C4-2B (cell line): ENCODE results near the gene GARIN1A.
A peak's percentile ranks its signal among the peaks of the same experiment; 100 is the strongest.
"Not testable (repeated sequence)": the region's sequence is repeated elsewhere in the genome, so short reads cannot be mapped to it uniquely, and the experiment has no call there.

Source experiments
- H3K27ac ChIP-seq: fragments of 450-650 bp; 2 replicates; pipeline ENCODE4 v1.5.1; 2017
- ZFX ChIP-seq: fragments of 450-650 bp; IDR thresholded peaks from 2 replicates; pipeline ENCODE4 v1.6.1; 2017
- TF ChIP-seq, protein P1 (sequence below): fragments of 450-650 bp; conservative IDR thresholded peaks from 2 replicates; pipeline ENCODE4 v1.5.1; 2017; ENCODE audit warnings: mild to moderate bottlenecking

The GARIN1A gene

GRCh38 chr7:128665057-128665456 lies 7.0 kb upstream of the GARIN1A start:
- no peak for TF ChIP-seq ZFX
- TF ChIP-seq, protein P1, sequence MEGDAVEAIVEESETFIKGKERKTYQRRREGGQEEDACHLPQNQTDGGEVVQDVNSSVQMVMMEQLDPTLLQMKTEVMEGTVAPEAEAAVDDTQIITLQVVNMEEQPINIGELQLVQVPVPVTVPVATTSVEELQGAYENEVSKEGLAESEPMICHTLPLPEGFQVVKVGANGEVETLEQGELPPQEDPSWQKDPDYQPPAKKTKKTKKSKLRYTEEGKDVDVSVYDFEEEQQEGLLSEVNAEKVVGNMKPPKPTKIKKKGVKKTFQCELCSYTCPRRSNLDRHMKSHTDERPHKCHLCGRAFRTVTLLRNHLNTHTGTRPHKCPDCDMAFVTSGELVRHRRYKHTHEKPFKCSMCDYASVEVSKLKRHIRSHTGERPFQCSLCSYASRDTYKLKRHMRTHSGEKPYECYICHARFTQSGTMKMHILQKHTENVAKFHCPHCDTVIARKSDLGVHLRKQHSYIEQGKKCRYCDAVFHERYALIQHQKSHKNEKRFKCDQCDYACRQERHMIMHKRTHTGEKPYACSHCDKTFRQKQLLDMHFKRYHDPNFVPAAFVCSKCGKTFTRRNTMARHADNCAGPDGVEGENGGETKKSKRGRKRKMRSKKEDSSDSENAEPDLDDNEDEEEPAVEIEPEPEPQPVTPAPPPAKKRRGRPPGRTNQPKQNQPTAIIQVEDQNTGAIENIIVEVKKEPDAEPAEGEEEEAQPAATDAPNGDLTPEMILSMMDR, result no peak
- H3K27ac ChIP-seq, result no peak overlapping the region

DNA sequence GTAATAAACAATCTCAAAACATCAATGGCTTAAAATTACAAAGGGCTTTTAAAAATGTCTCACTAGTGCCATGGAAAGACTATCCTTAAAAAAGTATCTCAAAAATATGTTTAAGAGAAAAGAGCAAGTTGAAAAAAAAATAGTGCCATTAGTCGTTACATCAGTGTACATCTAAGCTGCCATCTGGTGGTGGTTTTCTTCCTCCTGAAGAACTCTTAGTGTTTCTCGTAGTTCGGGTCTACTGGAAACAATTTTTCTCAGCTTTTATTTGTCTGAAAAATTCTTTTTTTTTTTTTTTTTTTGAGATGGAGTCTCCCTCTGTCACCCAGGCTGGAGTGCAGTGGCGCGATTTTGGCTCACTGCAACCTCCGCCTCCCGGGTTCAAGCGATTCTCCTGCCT lies 5.9 kb upstream of the GARIN1A start:
- TF ChIP-seq, protein P1, result peak; percentile 49
- TF ChIP-seq ZFX, result no peak
- no peak overlapping the region for H3K27ac ChIP-seq

DNA sequence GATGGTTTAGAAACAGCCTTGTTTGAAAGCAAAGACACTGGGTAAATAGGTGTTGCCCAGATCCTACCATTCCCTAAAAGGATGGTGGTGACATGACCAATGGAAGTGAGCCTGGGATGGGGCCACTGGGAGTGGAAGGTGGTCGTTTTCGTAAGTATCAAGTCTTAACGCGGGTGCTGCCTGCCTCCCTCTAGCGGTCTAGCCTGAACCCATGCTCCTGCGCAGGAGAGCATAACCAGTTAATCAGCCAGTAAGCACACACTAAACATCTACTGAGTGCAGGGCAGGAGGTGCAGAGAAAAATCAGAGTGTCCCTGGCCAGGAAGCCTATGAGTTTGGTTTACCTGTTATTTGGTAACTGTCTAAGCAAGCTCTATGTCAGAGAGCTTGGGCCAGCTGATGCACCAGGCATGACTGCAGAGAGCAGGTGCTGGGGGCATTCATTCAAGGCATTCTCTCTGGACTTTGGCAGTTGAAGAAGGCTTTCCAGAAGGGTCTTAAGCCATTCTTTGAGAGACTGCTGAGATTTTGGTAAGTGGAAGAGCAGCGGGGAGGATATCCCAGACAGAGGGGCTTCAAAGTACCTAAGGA lies 930 bp downstream of the GARIN1A start:
- H3K27ac ChIP-seq, result no peak overlapping the region
- TF ChIP-seq ZFX, result no peak
- TF ChIP-seq, protein P1, result no peak

- TF ChIP-seq ZFX, result no peak
- TF ChIP-seq, protein P1, result no peak
- no peak overlapping the region for H3K27ac ChIP-seq
Measured at GRCh38 chr7:128673571-128673970, 1.5 kb downstream of the GARIN1A start.

DNA sequence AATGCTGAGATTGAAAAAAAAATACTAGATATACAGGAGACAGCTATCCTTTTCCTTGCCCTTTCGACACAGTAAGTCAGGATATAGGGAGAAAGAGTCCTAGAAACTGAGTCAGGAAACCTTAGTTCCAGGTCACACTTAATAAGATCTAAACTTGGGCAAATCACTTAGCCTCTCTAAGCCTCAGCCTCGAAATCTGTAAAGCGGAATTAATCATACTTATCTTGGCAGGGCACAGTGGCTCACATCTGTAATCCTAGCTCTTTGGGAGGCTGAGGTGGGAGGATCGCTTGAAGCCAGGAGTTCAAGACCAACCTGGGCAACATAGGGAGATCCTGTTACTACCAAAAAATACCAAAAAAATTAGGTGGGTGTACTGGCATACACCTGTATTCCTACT lies 4.6 kb downstream of the GARIN1A start:
- no peak for TF ChIP-seq ZFX
- TF ChIP-seq, protein P1, result no peak
- no peak overlapping the region for H3K27ac ChIP-seq

DNA sequence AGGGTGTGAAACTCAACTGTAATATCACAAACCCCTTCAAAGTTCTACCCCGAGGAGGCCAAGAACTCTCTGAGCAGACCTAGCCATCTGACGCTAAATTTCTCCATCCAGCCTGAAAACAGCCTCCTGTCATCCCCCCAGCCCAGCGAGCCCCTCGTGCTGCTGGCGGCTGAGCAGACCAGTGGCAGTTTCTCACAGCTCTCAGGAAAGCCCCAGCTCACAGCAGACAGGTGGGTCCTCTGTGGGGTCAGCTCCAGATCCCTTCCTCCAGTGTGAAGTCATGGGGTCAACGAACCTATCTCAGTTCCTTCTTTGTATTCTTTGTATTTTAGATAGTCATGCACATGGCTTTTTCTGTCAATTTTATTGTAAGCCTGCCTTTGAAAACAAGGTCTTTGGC lies 7.8 kb downstream of the GARIN1A start:
- TF ChIP-seq, protein P1, result no peak
- TF ChIP-seq ZFX, result no peak

DNA sequence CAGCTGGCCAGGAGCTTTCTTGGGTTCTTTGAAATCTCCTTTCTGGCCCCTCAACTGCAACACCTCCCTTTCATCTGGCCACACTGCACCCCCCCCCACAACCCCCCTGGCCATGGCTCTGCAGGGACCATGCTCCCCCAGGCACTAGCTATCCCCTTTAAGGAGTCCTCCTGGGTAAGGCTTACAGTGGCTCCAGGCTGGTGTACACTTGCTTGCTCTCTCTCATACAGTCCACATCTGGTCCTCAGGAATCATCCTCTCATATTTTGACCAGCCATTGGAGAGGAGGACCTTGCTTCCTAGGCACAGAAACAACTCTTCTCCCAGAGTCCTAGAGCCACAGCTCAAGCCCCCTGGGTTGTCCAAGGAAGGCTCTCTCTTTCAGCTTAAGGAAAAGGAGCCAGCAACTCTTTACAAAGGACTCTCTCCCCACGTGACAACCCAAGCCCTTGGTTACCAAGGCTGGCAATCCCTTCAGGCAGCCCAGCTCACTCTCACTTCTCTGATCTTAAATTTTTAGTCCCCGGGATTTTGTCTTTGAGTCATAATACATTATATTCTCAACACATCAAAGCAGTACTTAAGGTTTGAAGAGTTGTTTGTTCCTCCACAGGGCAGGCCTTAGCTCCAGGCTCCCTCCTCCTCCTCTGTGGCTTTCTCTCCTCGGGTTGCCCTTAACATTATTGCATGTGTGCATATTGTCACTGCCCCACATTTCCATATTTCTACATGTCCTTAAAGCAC lies 9.9 kb downstream of the GARIN1A start:
- H3K27ac ChIP-seq, result no peak overlapping the region
- TF ChIP-seq ZFX, result no peak
- TF ChIP-seq, protein P1, result no peak

More for the DNA sequence above, 7.8 kb downstream of the GARIN1A start:
- H3K27ac ChIP-seq, result no peak overlapping the region

DNA sequence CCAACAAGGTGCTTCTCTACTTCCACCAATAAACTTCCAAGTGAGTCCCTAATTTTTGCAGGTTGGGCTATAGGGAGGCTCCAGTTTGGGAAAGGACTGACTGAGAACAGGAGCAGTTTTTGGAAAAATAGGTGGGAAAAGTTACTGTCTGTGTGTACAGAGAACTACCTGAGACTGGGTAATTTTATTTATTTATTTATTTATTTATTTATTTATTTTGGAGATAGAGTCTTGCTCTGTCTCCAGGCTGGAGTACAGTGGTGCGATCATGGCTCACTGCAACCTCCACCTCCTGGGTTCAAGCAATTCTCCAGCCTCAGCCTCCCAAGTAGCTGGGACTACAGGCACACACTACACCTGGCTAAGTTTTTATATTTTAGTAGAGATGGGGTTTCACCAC lies 11.2 kb downstream of the GARIN1A start:
- not testable (repeated sequence) for H3K27ac ChIP-seq

DNA sequence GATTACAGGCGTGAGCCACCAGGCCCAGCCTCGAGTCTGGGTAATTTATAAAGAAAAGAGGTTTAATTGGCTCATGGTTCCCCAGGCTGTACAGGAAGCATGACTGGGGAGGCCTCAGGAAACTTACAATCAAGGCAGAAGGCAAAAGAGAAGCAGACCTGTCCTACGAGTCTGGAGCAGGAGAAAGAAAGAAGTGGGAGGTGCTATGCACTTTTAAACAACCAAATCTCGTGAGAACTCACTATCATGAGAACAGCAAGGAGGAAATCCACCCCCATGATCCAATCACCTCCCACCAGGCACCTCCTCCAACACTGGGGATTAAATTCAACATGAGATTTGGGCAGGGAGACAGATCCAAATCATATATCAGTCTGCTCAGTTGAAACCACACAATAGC lies 11.6 kb downstream of the GARIN1A start:
- H3K27ac ChIP-seq, result not testable (repeated sequence)
